Left renal pelvis (tissue), 4 donors: ENCODE data around the gene HNF1B. TPM values are rescaled to one million over a fixed set of nuclear protein-coding genes. Genes with fewer than 3 reads are reported as not detected.
A peak's percentile ranks its signal among the peaks of the same experiment; 100 is the strongest.
"Not testable (repeated sequence)": the region's sequence is repeated elsewhere in the genome, so short reads cannot be mapped to it uniquely, and the experiment has no call there.

Source experiments
- DNase-seq, 4 donors: peaks; one replicate each; pipeline ENCODE4 v3.0.0-alpha.2; 2013; ENCODE audit warnings: low read depth in 4 of 4, low spot score in 3 of 4
- polyA plus RNA-seq, 4 donors: library from polyadenylated mRNA; unstranded; fragments of 120-200 nt; gene quantifications; one replicate each; pipeline ENCODE4 v1.2.1, GENCODE V29; 2013; ENCODE audit not compliant: insufficient read length in 4 of 4

HNF1B gene, protein sequence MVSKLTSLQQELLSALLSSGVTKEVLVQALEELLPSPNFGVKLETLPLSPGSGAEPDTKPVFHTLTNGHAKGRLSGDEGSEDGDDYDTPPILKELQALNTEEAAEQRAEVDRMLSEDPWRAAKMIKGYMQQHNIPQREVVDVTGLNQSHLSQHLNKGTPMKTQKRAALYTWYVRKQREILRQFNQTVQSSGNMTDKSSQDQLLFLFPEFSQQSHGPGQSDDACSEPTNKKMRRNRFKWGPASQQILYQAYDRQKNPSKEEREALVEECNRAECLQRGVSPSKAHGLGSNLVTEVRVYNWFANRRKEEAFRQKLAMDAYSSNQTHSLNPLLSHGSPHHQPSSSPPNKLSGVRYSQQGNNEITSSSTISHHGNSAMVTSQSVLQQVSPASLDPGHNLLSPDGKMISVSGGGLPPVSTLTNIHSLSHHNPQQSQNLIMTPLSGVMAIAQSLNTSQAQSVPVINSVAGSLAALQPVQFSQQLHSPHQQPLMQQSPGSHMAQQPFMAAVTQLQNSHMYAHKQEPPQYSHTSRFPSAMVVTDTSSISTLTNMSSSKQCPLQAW
- 100 to 1,000 TPM in 3 of 4 donors, 1 to 10 TPM in 1; 1.5 to 122 (median 114) TPM for polyA plus RNA-seq

DNA sequence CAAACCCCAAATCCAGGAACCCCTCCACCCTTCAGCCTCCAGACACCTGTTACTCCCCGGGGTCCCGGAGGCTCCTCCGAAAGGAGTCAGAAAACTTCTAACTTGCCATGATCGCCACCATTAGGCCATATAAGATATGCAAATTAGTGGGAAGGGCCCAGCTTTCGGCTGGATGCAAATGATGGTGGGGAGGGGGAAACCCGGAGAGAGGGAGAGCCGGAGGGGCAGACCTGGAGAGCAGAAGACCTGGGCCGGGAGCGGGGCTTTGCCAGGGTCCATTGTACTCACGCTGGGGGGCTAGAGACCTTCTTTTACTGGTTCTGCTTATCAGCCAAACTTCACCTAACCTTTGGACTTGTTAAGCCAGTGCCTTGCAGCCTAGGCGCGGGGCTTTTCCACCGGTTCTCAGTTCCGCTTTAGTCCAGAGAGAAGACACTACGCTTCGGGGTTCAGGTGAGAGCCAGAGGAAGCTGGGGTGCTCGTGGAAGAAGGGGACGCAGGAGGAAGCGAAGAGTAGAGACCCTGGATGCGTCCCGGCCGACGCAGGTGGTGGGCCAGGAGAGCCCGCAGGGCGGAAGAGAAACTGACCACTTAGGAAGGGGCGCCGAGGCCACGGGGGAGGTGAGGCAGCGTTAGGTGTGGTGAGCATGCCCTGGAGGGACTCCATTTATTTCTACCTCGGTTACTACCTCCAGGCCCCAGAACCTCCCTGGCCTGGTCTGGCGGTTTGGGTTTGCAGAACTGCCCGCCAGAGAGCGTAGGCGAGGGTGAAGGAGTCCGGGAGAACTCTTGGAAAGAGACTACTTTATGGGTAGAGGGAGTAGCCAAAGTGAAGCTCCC, at the start of gene HNF1B:
HNF1B (minus strand) TSS at position 99 of the 840 bp plus-strand sequence. CDS start 175 bp downstream, outside the sequence.
- DNase-seq, result peak in 1 of 4 donors; percentile 66

DNA sequence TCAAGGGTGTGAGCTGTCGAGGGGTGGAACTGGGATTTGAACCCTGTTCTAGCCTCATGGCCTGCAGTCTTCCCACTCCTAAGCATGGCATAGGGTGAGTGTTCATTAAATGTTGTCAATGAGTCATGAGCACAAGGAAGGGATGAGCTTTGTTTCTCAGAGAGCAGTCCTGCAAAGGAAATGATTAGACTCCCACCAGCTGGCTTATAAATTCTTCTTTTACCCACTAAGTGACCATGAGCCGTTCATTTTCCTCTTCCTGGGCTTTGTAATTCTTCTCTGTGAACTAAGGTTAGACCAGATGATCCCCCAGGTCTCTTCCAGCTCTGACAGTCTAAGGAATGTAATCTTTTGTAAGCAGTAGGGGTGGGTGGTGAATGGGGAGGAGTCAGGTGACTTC, 47.9 kb upstream of the HNF1B start:
- DNase-seq, result no peak

DNA sequence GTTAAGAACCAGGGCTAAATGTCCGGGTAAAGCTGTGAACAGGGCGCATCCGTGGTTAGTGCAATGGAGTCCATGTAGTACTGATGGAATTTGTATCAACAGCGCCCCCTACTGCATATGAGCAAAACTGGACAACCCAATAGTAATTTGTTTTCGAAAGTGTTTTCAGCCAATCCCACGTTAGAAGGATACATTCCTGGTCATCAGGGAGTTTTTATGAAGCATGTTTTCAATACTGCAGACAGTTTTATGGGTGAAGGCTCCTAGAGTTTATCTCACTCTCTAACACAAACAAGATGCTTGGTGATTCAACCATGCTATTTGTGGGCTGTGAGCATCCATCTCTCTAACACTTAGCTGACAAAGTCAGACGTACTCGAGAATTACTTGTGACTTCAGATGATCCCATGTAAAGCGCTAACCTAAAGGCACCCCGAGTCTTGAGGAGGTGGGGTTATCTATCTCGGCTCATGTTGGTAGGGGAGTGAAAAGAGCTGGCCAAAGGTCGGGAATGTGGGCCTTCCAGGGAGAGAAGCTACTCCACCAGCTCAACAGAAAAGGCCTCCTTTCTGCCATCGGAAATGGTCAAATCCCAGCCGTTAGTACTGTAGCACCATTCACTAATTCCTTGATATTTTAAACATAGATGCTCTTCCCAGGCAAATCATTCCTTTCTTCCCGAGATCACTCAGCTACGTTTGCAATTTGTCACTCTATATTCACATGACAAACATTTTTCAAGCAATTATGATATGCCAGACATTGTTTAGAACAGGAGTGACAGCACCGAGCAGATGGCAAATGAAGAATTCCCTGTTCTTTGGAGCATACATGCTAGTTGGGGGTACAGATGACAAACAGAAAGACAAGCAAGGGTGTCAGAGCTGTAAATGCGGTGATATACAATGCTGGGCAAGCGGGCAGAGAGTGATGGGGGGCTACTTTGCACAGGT, 46.9 kb upstream of the HNF1B start:
- DNase-seq, result no peak

DNA sequence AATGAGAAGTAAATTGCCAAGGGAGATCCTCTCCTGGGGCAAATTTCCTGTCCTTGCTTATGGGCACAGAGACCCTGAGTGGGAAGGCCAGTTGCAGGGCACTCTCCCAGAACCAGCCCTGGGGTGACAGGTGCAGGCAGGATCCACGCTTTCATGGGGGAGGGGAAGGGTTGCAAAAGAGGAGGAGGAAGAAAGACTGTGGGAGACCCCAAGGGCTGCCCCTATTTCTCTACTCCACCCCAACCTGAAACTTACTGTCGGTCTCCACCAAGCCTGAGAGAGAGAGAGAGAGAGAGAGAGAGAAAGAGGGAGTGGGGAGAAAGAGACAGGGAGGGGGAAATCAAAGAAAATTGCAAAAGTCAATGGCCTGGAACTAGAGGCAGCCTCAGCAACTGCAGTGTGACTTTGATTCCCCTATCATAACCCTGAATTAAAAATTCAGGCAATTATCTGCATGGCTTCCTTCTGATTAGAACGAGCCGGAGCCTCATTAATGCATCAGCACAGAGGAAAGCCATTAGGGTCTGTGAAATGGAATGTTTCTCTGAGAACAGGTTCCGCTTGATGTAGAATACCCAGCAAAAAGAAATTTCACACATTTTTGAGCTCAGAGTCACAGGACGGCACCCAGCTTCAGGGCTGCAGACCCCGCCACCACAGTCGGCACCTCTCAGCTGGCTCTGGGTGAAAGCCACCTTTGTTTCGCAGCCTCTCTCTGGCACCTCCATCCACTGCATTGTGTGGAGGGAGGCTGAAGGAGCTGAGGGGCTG, 45.1 kb upstream of the HNF1B start:
- peak in 3 of 4 donors; percentile 55 to 72 (median 63) for DNase-seq

DNA sequence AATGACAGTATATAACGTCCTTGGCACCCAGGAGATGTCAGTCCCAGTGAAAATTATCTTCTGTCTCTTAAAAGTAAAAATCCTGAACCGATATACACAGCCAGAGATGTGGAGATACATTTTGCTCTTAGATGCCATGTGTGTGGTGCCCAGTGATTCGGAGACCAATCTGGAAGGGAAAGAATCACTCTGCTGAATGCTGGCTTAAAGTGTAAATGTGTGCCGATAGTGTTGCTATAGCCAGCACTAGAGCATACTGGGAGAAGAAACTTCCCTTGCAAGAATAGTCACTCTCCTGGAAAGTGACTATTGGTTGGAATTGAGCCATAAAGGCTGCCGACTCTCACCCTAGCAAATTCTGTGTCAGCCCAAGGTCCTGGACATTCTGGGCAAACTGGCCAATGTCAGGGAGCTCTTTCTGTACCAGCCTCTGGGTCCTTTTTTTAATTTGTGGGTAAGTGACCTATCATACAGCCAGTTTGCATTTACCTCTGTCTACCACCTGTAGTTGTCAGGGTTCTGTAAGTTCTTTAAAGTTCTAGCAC, 44.2 kb upstream of the HNF1B start:
- no peak for DNase-seq

DNA sequence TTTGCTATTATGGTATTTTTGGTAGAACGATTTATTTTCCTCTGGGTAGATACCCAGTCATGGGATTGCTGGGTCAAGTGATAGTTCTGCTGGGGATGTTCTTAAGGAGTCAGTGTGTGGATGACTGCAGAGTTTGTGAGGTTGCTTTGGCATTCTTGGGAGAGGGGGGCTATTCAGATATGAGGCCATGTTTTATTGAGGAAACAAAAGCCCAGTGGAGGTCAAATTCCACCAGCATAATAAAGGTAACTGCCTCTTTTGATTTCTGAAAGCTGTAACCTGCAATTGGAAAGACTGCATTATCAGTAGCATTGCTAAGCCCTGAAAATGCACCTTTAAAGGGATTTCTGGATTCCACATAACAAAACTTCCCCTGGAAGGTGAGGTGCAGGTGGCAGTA, 43.7 kb upstream of the HNF1B start:
- DNase-seq, result no peak

DNA sequence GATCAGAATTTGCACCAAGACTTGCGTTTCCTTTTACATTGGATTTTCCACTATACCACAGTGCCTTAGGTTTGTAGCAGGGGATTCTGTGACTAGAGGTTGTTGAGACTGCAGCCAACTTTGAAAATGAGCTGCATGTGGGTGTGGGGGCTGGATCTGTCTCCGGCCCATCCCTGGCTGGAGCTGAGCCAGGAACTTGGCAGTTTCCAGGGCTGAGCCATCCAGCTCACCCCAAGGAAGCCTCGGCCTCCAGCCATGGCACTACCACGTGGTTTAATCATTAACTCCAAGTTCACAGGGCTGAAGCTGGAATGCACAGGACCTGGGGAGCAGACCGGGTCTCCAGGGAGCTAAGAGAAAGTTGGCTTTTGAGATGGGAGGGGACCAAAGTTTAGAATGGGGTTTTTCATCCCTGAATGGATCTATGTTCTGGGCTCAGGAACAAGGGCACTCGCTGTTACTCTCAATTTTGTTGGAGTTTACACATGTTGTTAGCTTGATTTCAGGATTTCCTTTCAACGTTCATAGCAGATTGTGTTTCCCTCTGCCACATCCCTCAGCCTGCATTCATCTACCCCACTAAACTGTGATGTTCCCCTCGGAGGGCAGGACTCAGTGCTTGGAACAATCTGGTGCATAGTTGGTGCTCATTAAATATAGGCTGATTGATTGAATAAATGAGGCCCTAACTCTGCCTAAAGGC, 42.3 kb upstream of the HNF1B start:
- peak in 1 of 4 donors; percentile 78 for DNase-seq

DNA sequence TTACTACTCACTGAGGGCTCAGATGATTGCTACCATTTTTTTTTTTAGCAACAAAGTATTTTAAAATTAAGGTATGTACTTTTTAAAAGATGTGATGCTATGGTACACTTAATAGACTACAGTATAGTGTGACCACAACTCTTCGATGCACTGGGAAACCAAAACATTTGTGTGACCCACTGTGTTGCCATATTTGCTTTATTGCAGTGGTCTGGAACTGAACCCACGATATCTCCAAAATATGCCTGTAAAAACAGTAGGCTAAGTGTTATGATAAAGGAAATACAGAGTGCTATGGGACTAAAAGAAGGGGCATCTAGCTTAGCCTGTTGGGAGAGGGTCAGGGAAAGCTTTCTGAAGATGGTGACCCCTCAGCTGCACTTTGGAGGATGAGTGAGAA, 41.6 kb upstream of the HNF1B start:
- DNase-seq, result no peak

DNA sequence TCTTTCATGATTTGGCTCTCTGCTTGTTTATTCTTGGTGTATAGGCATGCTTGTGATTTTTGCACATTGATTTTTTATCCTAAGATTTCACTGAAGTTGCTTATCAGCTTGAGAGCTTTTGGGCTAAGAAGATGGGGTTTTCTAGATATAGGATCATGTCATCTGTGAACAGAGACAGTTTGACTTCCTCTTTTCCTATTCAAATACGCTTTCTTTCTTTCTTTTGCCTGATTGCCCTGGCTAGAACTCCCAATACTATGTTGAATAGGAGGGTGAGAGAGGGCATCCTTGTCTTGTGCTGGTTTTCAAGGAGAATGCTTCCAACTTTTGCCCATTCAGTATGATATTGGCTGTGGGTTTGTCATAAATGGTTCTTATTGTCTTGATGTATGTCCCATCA, 37.6 kb upstream of the HNF1B start:
- DNase-seq, result not testable (repeated sequence)

DNA sequence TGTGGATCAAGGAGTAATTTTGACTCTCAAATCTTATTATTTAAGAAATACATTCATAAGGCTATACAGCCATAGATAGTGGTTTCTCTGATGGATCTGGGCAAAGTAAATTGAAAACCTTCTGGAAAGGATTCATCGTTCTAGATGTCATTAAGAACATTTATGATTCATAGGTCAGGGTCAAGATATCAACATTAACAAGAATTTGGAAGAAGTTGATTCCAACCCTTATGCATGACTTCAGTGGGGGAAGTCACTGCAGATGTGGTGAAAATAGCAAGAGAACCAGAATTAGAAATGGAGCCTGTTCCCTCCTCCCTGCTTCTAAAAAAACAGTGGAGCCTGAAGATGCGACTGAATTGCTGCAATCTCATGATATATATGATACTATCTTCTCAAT, 36.6 kb upstream of the HNF1B start:
- no peak for DNase-seq

DNA sequence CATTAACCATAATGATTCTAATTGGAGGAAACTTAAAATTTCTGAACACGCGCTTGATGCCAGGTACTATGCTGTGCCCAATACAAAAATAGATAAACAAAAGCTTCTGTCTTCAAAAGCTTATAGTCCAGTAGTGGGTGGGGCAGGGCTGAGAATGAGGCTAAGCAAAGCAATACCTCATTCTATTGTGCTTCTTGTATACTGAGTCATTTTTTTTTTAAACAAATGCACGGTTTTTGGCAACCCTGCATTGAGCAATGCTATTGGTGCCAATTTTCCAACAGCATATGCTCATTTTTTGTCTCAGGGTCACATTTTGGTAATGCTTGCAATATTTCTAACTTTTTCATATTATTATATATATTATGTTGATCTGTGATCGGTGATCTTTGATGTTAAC, 34.7 kb upstream of the HNF1B start:
- DNase-seq, result no peak

DNA sequence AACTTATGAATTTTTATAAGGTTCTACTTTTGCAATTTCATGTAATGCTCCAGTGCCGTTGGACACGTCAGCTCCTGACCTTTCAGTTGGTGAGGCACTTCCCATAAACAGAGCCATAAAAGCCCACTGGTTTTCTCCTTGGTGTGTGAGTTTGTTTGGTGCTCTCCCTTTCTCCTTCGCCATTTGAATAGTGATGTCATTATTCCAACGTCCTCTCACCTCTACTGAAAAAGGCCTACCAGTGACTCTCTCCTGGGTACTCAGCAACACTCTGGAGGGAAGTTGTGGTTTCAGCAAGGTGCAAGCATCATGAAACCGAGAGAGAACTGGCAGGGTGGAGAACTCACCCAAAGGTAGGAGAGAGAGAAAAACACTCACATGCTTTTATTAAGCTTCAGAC, 29.6 kb upstream of the HNF1B start:
- no peak for DNase-seq

DNA sequence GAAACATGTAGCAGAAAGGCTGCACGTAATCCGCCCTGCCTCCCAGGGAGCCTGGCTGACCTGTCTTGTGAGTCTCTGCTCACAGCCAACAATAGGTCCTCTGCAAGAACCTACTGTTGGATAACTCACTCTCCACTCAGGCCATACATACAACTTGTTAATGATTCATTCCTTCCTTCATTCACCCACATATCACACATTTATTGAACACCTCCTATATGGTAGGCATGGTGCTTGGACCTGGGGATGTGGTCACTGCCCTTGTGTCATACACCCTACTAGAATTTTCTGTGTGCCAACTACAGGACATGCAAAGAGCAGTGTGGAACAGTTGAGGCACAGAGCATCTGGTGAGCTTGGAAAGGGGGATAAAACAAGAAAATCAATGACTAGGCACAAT, 28.1 kb upstream of the HNF1B start:
- no peak for DNase-seq

DNA sequence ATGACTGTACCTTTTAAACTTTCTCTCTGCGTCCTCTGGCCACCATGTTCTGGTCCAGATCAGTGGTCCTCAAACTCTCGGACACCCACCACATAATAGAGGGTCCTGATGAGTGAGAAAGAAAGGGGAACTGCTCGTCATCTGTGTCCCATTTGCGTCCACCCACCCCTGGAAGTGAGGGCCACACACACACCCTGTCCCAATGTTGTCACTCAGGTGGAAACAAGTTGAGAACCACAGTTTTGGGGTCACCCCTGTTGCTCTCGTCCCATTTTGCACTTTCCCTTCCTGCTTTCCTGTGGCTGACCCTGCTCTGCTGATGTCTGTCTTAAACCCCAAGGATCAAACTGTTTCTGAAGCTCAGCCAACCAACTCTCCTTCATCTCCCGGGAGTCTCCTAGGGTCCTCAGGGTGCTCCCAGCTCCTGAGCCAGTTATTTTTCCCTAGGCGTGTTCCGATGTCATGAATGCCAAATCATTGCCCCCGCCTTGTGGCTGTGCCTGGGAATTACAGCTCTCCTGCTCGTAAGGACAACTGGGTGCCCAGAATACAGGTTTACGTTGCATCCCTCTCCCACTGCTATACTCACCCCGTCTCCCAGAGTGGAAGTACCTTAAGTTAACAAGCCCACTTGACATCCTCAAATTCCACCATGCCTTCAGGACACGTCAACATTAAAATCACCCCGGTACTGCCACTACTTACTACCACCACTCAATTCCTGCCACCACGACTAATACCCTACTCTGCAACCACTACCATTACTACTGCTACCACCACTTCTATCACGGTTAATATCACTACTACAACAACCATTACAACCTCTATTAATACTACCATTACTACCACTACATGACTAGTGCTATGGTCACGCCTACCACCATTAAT, 26.0 kb upstream of the HNF1B start:
- DNase-seq, result no peak

DNA sequence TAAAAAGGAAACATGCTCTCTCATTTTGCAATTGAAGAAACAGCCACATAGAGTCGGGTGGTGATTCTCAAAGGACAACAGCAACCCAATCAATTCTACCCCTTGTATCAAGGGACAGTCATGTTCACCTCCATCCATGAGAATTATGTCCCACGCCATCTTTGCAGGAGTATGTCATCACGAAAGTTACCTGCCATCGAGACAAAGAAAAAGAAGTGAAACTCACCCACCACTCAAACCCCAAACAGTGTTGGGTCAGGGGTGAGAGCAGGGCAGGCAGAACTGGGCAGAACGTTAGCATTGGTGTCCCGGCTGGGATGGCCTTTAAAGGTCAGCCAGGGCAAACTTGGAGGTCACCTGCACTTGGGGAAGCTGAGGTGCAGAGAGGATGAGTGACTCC, 24.2 kb upstream of the HNF1B start:
- no peak for DNase-seq

DNA sequence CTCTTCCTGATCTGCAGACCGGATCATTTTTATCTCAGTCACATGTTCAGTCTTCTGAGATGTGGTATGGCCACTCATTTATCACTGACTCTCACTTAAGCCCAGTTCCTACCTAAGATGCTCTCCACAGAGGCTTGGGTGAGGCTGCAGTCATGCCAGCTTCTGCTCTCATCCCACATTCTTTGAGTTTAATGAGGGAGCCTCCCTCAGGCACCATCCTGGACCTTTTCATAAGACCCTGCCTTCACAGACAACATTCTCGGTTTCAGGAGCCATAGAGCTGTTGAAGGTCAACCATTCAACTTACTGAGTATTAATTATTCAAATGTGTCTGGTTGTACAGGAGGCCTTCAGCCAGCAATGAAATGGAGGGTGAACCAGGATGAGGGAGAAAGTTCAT, 23.6 kb upstream of the HNF1B start:
- no peak for DNase-seq

DNA sequence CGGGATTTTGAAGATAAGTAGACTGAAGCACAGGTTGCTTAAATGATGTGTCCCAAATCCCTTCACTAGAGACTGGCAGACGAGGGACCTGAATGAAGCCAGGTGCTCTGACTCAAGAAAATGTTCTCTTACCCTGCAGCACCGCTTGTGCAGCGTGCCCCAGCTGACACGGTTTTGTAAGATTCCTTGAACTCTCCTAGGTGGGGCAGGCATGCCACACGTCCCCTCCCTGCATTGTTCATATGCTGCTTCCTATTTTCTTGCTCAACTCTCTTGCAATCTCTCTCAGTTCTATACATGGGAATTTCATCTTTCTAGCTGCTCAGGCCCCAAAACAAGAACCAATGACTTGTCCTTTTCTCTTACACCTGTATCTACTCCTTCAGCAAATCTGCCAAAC, 22.1 kb upstream of the HNF1B start:
- DNase-seq, result no peak

DNA sequence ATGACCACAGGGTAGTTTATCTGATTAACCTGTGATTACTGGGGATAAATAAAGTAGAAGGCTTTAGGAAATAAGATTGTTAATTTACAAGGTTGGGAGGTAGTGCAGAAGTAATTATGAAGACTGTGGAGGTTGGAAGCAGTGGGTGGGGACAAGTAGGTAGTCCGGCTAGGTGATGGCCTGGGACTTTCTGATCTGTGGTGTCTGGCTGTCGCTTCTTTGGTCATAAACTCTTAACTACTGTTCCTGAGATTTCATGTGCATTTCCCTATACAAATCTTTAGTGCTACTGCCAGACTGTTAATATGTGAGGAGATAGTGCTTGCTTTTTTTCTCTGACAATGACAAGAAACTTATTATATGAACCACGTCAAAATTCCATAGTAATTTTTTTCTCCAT, 19.5 kb upstream of the HNF1B start:
- no peak for DNase-seq
